BE2C (cell line): ENCODE results near the gene DDX39B.

Source experiments
- DNase-seq: peaks from one replicate; pipeline ENCODE4 v3.0.0-alpha.2; 2020
- H3K27me3 ChIP-seq: fragments of 250-450 bp; sonication (Bioruptor Pico); 2 replicates; pipeline ENCODE4 v1.5.1; 2020; ENCODE audit warnings: mild to moderate bottlenecking
- H3K36me3 ChIP-seq: fragments of 250-450 bp; sonication (Bioruptor Pico); 2 replicates; pipeline ENCODE4 v1.5.1; 2020; ENCODE audit warnings: mild to moderate bottlenecking
- H3K4me1 ChIP-seq: fragments of 250-450 bp; sonication (Bioruptor Pico); 2 replicates; pipeline ENCODE4 v1.5.1; 2020
- H3K4me3 ChIP-seq: 2 replicates; pipeline ENCODE4 v1.5.1; 2011; ENCODE audit warnings: low read depth, low read length
- H3K9me3 ChIP-seq: fragments of 250-450 bp; sonication (Bioruptor Pico); 2 replicates; pipeline ENCODE4 v1.5.1; 2020
- CTCF ChIP-seq: IDR thresholded peaks from 2 replicates; pipeline ENCODE4 v1.5.1; 2012; ENCODE audit warnings: mild to moderate bottlenecking, low read depth, low read length

DDX39B gene

GRCh38 chr6:31579546-31580437, 38.0 kb upstream of the DDX39B start:
- Histone ChIP-seq H3K9me3 (no peaks in the 10 kb centered on the region), H3K4me3 (no peak overlapping the region), H3K4me1 (peaks cover 6% of the 10 kb centered on the region; the same call in 1 of the 2 replicates), H3K36me3 (no peaks in the 10 kb centered on the region), H3K27me3 (no peaks in the 10 kb centered on the region)
- no peak for DNase-seq
- TF ChIP-seq CTCF: no peak

GRCh38 chr6:31579119-31579505, 37.3 kb upstream of the DDX39B start:
- TF ChIP-seq CTCF: no peak
- Histone ChIP-seq H3K4me1 (peaks cover 6% of the 10 kb centered on the region; the same call in 1 of the 2 replicates), H3K27me3 (no peaks in the 10 kb centered on the region), H3K36me3 (no peaks in the 10 kb centered on the region), H3K9me3 (no peaks in the 10 kb centered on the region), H3K4me3 (no peak overlapping the region)
- DNase-seq: no peak

GRCh38 chr6:31578184-31579118, 36.6 kb upstream of the DDX39B start:
- H3K36me3 ChIP-seq: no peaks in the 10 kb centered on the region
- no peaks in the 10 kb centered on the region for H3K27me3 ChIP-seq
- no peak overlapping the region for H3K4me3 ChIP-seq
- no peak for TF ChIP-seq CTCF
- no peaks in the 10 kb centered on the region for H3K9me3 ChIP-seq
- H3K4me1 ChIP-seq: peaks cover 6% of the 10 kb centered on the region; the same call in 1 of the 2 replicates
- DNase-seq: no peak

- no peak for DNase-seq
- Histone ChIP-seq H3K36me3 (no peaks in the 10 kb centered on the region), H3K27me3 (no peaks in the 10 kb centered on the region), H3K9me3 (no peaks in the 10 kb centered on the region), H3K4me3 (no peak overlapping the region), H3K4me1 (peaks cover 6% of the 10 kb centered on the region; the same call in 1 of the 2 replicates)
- no peak for TF ChIP-seq CTCF
Measured at GRCh38 chr6:31577579-31577966, 35.8 kb upstream of the DDX39B start.

- Histone ChIP-seq H3K4me3 (no peak overlapping the region), H3K9me3 (no peaks in the 10 kb centered on the region), H3K4me1 (peaks cover 6% of the 10 kb centered on the region; the same call in 1 of the 2 replicates), H3K27me3 (no peaks in the 10 kb centered on the region), H3K36me3 (no peaks in the 10 kb centered on the region)
- no peak for TF ChIP-seq CTCF
- no peak for DNase-seq
Measured at GRCh38 chr6:31576897-31577578, 35.2 kb upstream of the DDX39B start.
